Kidney tubule cell (primary cell): ENCODE data around the gene SEPTIN12.
"Not testable (repeated sequence)": the region's sequence is repeated elsewhere in the genome, so short reads cannot be mapped to it uniquely, and the experiment has no call there.

Experiments used
- DNase-seq: peaks from one replicate; pipeline ENCODE4 v3.0.0-alpha.2; 2018; ENCODE audit warnings: low spot score

Gene SEPTIN12

GRCh38 chr16:4752351-4753100, 35.6 kb downstream of the SEPTIN12 start:
- DNase-seq: no peak

GRCh38 chr16:4750896-4751295, 37.2 kb downstream of the SEPTIN12 start:
- no peak for DNase-seq

GRCh38 chr16:4749700-4750257, 38.4 kb downstream of the SEPTIN12 start:
- no peak for DNase-seq

- DNase-seq: no peak
Observed at GRCh38 chr16:4748682-4749411, 39.3 kb downstream of the SEPTIN12 start.

GRCh38 chr16:4747906-4748681, 40.1 kb downstream of the SEPTIN12 start:
- no peak for DNase-seq

- no peak for DNase-seq
Observed at GRCh38 chr16:4746991-4747574, 41.1 kb downstream of the SEPTIN12 start.

GRCh38 chr16:4746215-4746614, 41.9 kb downstream of the SEPTIN12 start:
- no peak for DNase-seq

GRCh38 chr16:4745274-4745569, 42.9 kb downstream of the SEPTIN12 start:
- no peak for DNase-seq

- DNase-seq: no peak
Observed at GRCh38 chr16:4744555-4745273, 43.4 kb downstream of the SEPTIN12 start.

- peak; percentile 2 for DNase-seq
Observed at GRCh38 chr16:4743226-4743878, 44.8 kb downstream of the SEPTIN12 start.

- not testable (repeated sequence) for DNase-seq
Observed at GRCh38 chr16:4738370-4738769, 49.8 kb downstream of the SEPTIN12 start.

- DNase-seq: no peak
Observed at GRCh38 chr16:4737545-4737944, 50.6 kb downstream of the SEPTIN12 start.

- no peak for DNase-seq
Observed at GRCh38 chr16:4736546-4736945, 51.6 kb downstream of the SEPTIN12 start.

- DNase-seq: peak; percentile 78
Observed at GRCh38 chr16:4734730-4735535, 53.2 kb downstream of the SEPTIN12 start.

GRCh38 chr16:4734063-4734729, 53.9 kb downstream of the SEPTIN12 start, which contains the start of the genes ANKS3 and DNAAF8:
TSS of gene ANKS3 (minus strand) at chr16:4734271. CDS start at chr16:4730149, 4,122 bp downstream.
TSS of gene DNAAF8 (plus strand) at chr16:4734537. CDS start at chr16:4736515, 1,978 bp downstream.
- DNase-seq: peak; percentile 98

GRCh38 chr16:4733747-4734062, 54.4 kb downstream of the SEPTIN12 start:
- DNase-seq: no peak

GRCh38 chr16:4733211-4733742, 54.9 kb downstream of the SEPTIN12 start:
- peak; percentile 3 for DNase-seq

- peak; percentile 22 for DNase-seq
Observed at GRCh38 chr16:4729876-4730275, 58.3 kb downstream of the SEPTIN12 start.

GRCh38 chr16:4728676-4729075, 59.5 kb downstream of the SEPTIN12 start:
- DNase-seq: no peak
